H1 (cell line): ENCODE measurements around the gene TMEM253. TPM values are rescaled to one million over a fixed set of nuclear protein-coding genes. Genes with fewer than 3 reads are reported as not detected.

ENCODE experiments used
- CTCF ChIP-seq, 3 experiments: IDR thresholded peaks; 1 replicate in 2 of 3; 2 replicates in 1 of 3; pipeline versions ENCODE4 v1.5.1 to v1.6.1; 2011; ENCODE audit warnings: low read length in 3 of 3, mild to moderate bottlenecking in 3 of 3, inconsistent platforms in 2 of 3, low read depth in 1 of 3, moderate library complexity in 1 of 3; ENCODE audit not compliant: insufficient read depth in 1 of 3; ENCODE audit errors: control extremely low read depth in 1 of 3
- NRF1 ChIP-seq: IDR thresholded peaks from 2 replicates; pipeline ENCODE4 v1.6.1; 2011; ENCODE audit warnings: mild to moderate bottlenecking, low read depth, low read length, improper control_type of control experiment
- SIN3A ChIP-seq, 2 experiments: IDR thresholded peaks in 1 of 2; conservative IDR thresholded peaks in 1 of 2; 2 replicates each; pipeline ENCODE4 v1.6.1; 2011 to 2012; ENCODE audit warnings: low read length in 2 of 2, improper control_type of control experiment in 1 of 2, low read depth in 1 of 2, mild to moderate bottlenecking in 1 of 2
- polyA plus RNA-seq, 7 experiments: library from polyadenylated mRNA; depleted of rRNA in 3 of 7; stranded (reverse) in 5 of 7; unstranded in 2 of 7; fragments of >200 nt in 5 of 7; fragments of 200-250 nt in 2 of 7; gene quantifications; 1 replicate in 5 of 7; 2 replicates in 1 of 7; 4 replicates in 1 of 7; pipeline versions ENCODE4 v1.2.1 to v1.2.3, GENCODE V29; 2011 to 2013; ENCODE audit warnings: missing spikeins in 2 of 7, mixed read lengths in 2 of 7
- total RNA-seq: library from RNA; stranded (reverse); fragmentation: NEBNext Ultra II Directional; extraction: Animal tissue kit (Norgen Biotek cat#: 25700); gene quantifications from 2 replicates; pipeline ENCODE4 v1.2.1, GENCODE V29; 2021

Gene TMEM253
- total and polyA plus RNA-seq, 2 of the 8 experiments (the other 6 are each of a cell fraction or from before 2014, with no cell fraction given): 1.9 to 2.2 TPM

GRCh38 chr14:21106176-21106497 lies 5.3 kb downstream of the TMEM253 start (continued):
- TF ChIP-seq NRF1: no peak
- TF ChIP-seq CTCF (IDR thresholded peaks at IDR 0.05; ENCODE audit: control extremely low read depth in 1 of 3, insufficient read depth in 1 of 3, low read depth in 1 of 3, low read length in 3 of 3): no peak
- no peak for TF ChIP-seq SIN3A (conservative IDR thresholded peaks at IDR 0.05 in 1 of 2, IDR thresholded peaks at IDR 0.05 in 1 of 2; ENCODE audit: low read depth in 1 of 2, low read length in 2 of 2)
